HepG2 (cell line): ENCODE results near the gene ARFGEF2. TPM values are rescaled to one million over a fixed set of nuclear protein-coding genes. Genes with fewer than 3 reads are reported as not detected.

Experiments used
- ARID4A ChIP-seq: sonication (generic); formaldehyde crosslinking; IDR thresholded peaks from 2 replicates; pipeline ENCODE4 v1.5.0; 2020; ENCODE audit warnings: mild to moderate bottlenecking, missing genetic modification reagents, borderline replicate concordance
- CC2D1A ChIP-seq: sonication (generic); formaldehyde crosslinking; IDR thresholded peaks from 2 replicates; pipeline ENCODE4 v1.8.1; 2023; ENCODE audit warnings: mild to moderate bottlenecking, missing genetic modification reagents
- E2F5 ChIP-seq: sonication (generic); formaldehyde crosslinking; conservative IDR thresholded peaks from 2 replicates; pipeline ENCODE4 v1.4.0; 2020; ENCODE audit warnings: missing genetic modification reagents
- JUN ChIP-seq: sonication (generic); formaldehyde crosslinking; IDR thresholded peaks from 2 replicates; pipeline ENCODE4 v1.4.0; 2020; ENCODE audit warnings: mild to moderate bottlenecking, missing genetic modification reagents
- JUNB ChIP-seq: sonication (generic); formaldehyde crosslinking; IDR thresholded peaks from 2 replicates; pipeline ENCODE4 v1.8.0; 2022; ENCODE audit warnings: missing genetic modification reagents, mild to moderate bottlenecking, borderline replicate concordance
- KLF16 ChIP-seq, 2 experiments: sonication (generic) in 1 of 2; formaldehyde crosslinking in 1 of 2; IDR thresholded peaks; 2 replicates each; pipeline versions ENCODE4 v1.6.1 to v1.8.0; 2016 to 2023; ENCODE audit warnings: missing genetic modification reagents in 2 of 2, missing compliant biosample characterization in 1 of 2
- PAF1 ChIP-seq: IDR thresholded peaks from 2 replicates; pipeline ENCODE4 v1.6.1; 2016; ENCODE audit warnings: missing genetic modification reagents, missing compliant biosample characterization
- SOX6 ChIP-seq, 2 experiments: fragments of 450-650 bp in 1 of 2; sonication (generic) in 1 of 2; formaldehyde crosslinking in 1 of 2; IDR thresholded peaks; 2 replicates each; pipeline versions ENCODE4 v1.4.0 to v1.6.1; 2017 to 2020; ENCODE audit warnings: antibody characterized with exemption in 1 of 2, mild to moderate bottlenecking in 1 of 2, missing genetic modification reagents in 1 of 2
- TFE3 ChIP-seq: IDR thresholded peaks from 2 replicates; pipeline ENCODE4 v1.6.1; 2016
- ZBTB39 ChIP-seq: sonication (generic); formaldehyde crosslinking; IDR thresholded peaks from 2 replicates; pipeline ENCODE4 v1.5.0; 2020; ENCODE audit warnings: missing genetic modification reagents
- ZC3H4 ChIP-seq: sonication (generic); formaldehyde crosslinking; IDR thresholded peaks from 2 replicates; pipeline ENCODE4 v1.4.0; 2020; ENCODE audit warnings: missing genetic modification reagents, borderline replicate concordance
- ZFP36L2 ChIP-seq: sonication (generic); formaldehyde crosslinking; IDR thresholded peaks from 2 replicates; pipeline ENCODE4 v1.4.0; 2020; ENCODE audit warnings: missing genetic modification reagents
- ZNF18 ChIP-seq: sonication (generic); formaldehyde crosslinking; IDR thresholded peaks from 2 replicates; pipeline ENCODE4 v1.8.0; 2022; ENCODE audit warnings: mild to moderate bottlenecking, missing genetic modification reagents; ENCODE audit not compliant: insufficient replicate concordance
- ZNF276 ChIP-seq: sonication (generic); formaldehyde crosslinking; IDR thresholded peaks from 2 replicates; pipeline ENCODE4 v1.4.0; 2020; ENCODE audit warnings: mild to moderate bottlenecking, low read depth, missing genetic modification reagents
- ZNF549 ChIP-seq: sonication (generic); formaldehyde crosslinking; IDR thresholded peaks from 2 replicates; pipeline ENCODE4 v1.5.0; 2020; ENCODE audit warnings: missing genetic modification reagents
- ZNF672 ChIP-seq: sonication (generic); formaldehyde crosslinking; IDR thresholded peaks from 2 replicates; pipeline ENCODE4 v1.8.1; 2022; ENCODE audit warnings: missing genetic modification reagents
- polyA plus RNA-seq, 8 experiments: library from polyadenylated mRNA; depleted of rRNA in 3 of 8; stranded (reverse) in 7 of 8; unstranded in 1 of 8; fragments of >200 nt; fragmentation: Illumina TruSeq in 4 of 8; extraction: Trizol in 4 of 8; gene quantifications; 2 replicates each; pipeline versions ENCODE4 v1.2.1 to v1.2.3, GENCODE V29; 2011 to 2016; ENCODE audit warnings: low read depth in 4 of 8, missing spikeins in 1 of 8, mixed read lengths in 1 of 8; ENCODE audit not compliant: insufficient read depth in 1 of 8
- total RNA-seq, 5 experiments: library from RNA; depleted of rRNA; stranded (reverse); fragments of >200 nt; fragmentation: Illumina TruSeq; extraction: Trizol; gene quantifications; 2 replicates each; pipeline ENCODE4 v1.2.3, GENCODE V29; 2016; ENCODE audit warnings: low read depth in 1 of 5

ARFGEF2 gene
- total and polyA plus RNA-seq, 2 of the 13 experiments (the other 11 are each of a cell fraction or from before 2014, with no cell fraction given), result 44.0 to 60.8 TPM

GRCh38 chr20:48919882-48920526, 1.5 kb upstream of the ARFGEF2 start (continued):
- TF ChIP-seq ZNF549 (CRISPR knock-in tag), result no peak
- TF ChIP-seq JUN, result no peak; the same call in none of the 2 replicates
- TF ChIP-seq ZC3H4 (CRISPR knock-in tag), result 0 out of 2 replicates have a peak, but pooled peaks have one; percentile 44
- TF ChIP-seq TFE3 (CRISPR knock-in tag), result peak; percentile 89
- no peak for TF ChIP-seq CC2D1A (CRISPR knock-in tag)
- no peak for TF ChIP-seq SOX6 (IDR thresholded peaks at IDR 0.05)
- TF ChIP-seq SOX6 (CRISPR knock-in tag; IDR thresholded peaks at IDR 0.05), result peak; percentile 89
- no peak for TF ChIP-seq E2F5 (CRISPR knock-in tag)
- 0 out of 2 replicates have a peak, but pooled peaks have one; percentile 13 for TF ChIP-seq ZFP36L2 (CRISPR knock-in tag)
- TF ChIP-seq ARID4A (CRISPR knock-in tag), result peak; percentile 87
- no peak for TF ChIP-seq ZNF672
- no peak for TF ChIP-seq ZNF18
- TF ChIP-seq PAF1, result no peak
- peak; percentile 29 to 90; a peak in 1 of 4 replicates for TF ChIP-seq KLF16 (CRISPR knock-in tag; IDR thresholded peaks at IDR 0.05)
- no peak for TF ChIP-seq ZNF276
- TF ChIP-seq JUNB (CRISPR knock-in tag), result no peak
- peak; percentile 89; the same call in 1 of the 2 replicates for TF ChIP-seq ZBTB39 (CRISPR knock-in tag)
